Lower lobe of right lung (tissue), 2 donors: ENCODE results near the gene ZNF792. TPM values are rescaled to one million over a fixed set of nuclear protein-coding genes. Genes with fewer than 3 reads are reported as not detected.
"Not testable (repeated sequence)": the region's sequence is repeated elsewhere in the genome, so short reads cannot be mapped to it uniquely, and the experiment has no call there.

Source experiments
- ATAC-seq, 2 donors: fragments of 200-7000 bp; cut with Tn5 transposase; one replicate each; pipeline ENCODE4 v1.9.1; 2020 to 2022; ENCODE audit warnings: mild to moderate bottlenecking in 2 of 2, moderate library complexity in 2 of 2
- DNase-seq: peaks from one replicate; pipeline ENCODE4 v3.0.0-alpha.2; 2020
- H3K27ac ChIP-seq: fragments of 200-600 bp; one replicate; pipeline ENCODE4 v1.8.0; 2022
- H3K27me3 ChIP-seq: fragments of 200-600 bp; one replicate; pipeline ENCODE4 v1.8.0; 2022; ENCODE audit warnings: low read depth
- H3K36me3 ChIP-seq: fragments of 200-600 bp; one replicate; pipeline ENCODE4 v1.8.0; 2022; ENCODE audit warnings: mild to moderate bottlenecking
- H3K4me1 ChIP-seq: fragments of 200-600 bp; one replicate; pipeline ENCODE4 v1.8.0; 2022
- H3K4me3 ChIP-seq: fragments of 200-600 bp; one replicate; pipeline ENCODE4 v1.8.0; 2022; ENCODE audit warnings: mild to moderate bottlenecking
- H3K9me3 ChIP-seq: fragments of 200-600 bp; one replicate; pipeline ENCODE4 v1.8.0; 2022
- CTCF ChIP-seq: fragments of 200-600 bp; IDR thresholded peaks from one replicate; pipeline ENCODE4 v1.8.0; 2022; ENCODE audit warnings: antibody characterized with exemption, mild to moderate bottlenecking
- intact Hi-C: fragments of 100-400 bp; cut with DNase I; formaldehyde crosslinking; loops from one replicate; pipeline ENCODE4 v1.11.0; 2022
- total RNA-seq: library from RNA; stranded (reverse); fragmentation: NEBNext Ultra II Directional; extraction: Animal tissue kit (Norgen Biotek cat#: 25700); gene quantifications from one replicate; pipeline ENCODE4 v1.2.1, GENCODE V29; 2021
- donor health status: DM: no; HTN: yes; CAD: no; lungs with severe emphysema.

Gene ZNF792
- total RNA-seq, 1 donor from 2014 or later, result 12.1 TPM

GRCh38 chr19:35009424-35010415 lies 45.7 kb upstream of the ZNF792 start:
- ATAC-seq (no peak), DNase-seq (no peak)
- no peak overlapping the region for H3K4me3 ChIP-seq
- peak overlapping the region; percentile 67 for H3K27ac ChIP-seq
- TF ChIP-seq CTCF, result no peak
- no peaks in the 10 kb centered on the region for H3K9me3 ChIP-seq
- intact Hi-C loops, result loop anchor here (5.0 kb wide), 1 partner anchor 37 kb away; no protein-coding TSS in a partner anchor
- no peaks in the 10 kb centered on the region for H3K27me3 ChIP-seq
- H3K4me1 ChIP-seq, result peaks cover 80% of the 10 kb centered on the region
- H3K36me3 ChIP-seq, result peaks cover 52% of the 10 kb centered on the region

- TF ChIP-seq CTCF, result no peak
- Histone ChIP-seq H3K27ac (peak overlapping the region; percentile 79), H3K4me1 (peaks cover 80% of the 10 kb centered on the region), H3K9me3 (no peaks in the 10 kb centered on the region), H3K36me3 (peaks cover 44% of the 10 kb centered on the region), H3K4me3 (no peak overlapping the region), H3K27me3 (no peaks in the 10 kb centered on the region)
- intact Hi-C loops, result no loop called here
- DNase-seq (no peak), ATAC-seq (no peak)
Measured at GRCh38 chr19:35008891-35009341, 44.9 kb upstream of the ZNF792 start.

- peaks cover 81% of the 10 kb centered on the region for H3K4me1 ChIP-seq
- H3K9me3 ChIP-seq, DNase-seq, H3K27me3 ChIP-seq, intact Hi-C loops, ATAC-seq, H3K4me3 ChIP-seq: not testable (repeated sequence)
- peaks cover 42% of the 10 kb centered on the region for H3K36me3 ChIP-seq
- H3K27ac ChIP-seq, result peak overlapping the region; percentile 79
Measured at GRCh38 chr19:35007427-35007826, 43.4 kb upstream of the ZNF792 start.

GRCh38 chr19:35006999-35007365 lies 43.0 kb upstream of the ZNF792 start:
- Histone ChIP-seq H3K36me3 (peaks cover 38% of the 10 kb centered on the region), H3K27me3 (no peaks in the 10 kb centered on the region), H3K27ac (peak overlapping the region; percentile 79), H3K4me1 (peaks cover 81% of the 10 kb centered on the region), H3K4me3 (no peak overlapping the region), H3K9me3 (no peaks in the 10 kb centered on the region)
- intact Hi-C loops, result no loop called here
- ATAC-seq (no peak), DNase-seq (no peak)
- TF ChIP-seq CTCF, result no peak

- peak; percentile 76 for DNase-seq
- peak overlapping the region; percentile 79 for H3K27ac ChIP-seq
- H3K4me1 ChIP-seq, result peaks cover 84% of the 10 kb centered on the region
- H3K36me3 ChIP-seq, result peaks cover 33% of the 10 kb centered on the region
- intact Hi-C loops, result no loop called here
- H3K27me3 ChIP-seq, result no peaks in the 10 kb centered on the region
- no peak for TF ChIP-seq CTCF
- H3K4me3 ChIP-seq, result no peak overlapping the region
- H3K9me3 ChIP-seq, result no peaks in the 10 kb centered on the region
- ATAC-seq, result peak; percentile 88 to 91
Measured at GRCh38 chr19:35006342-35006998, 42.4 kb upstream of the ZNF792 start.

GRCh38 chr19:35006007-35006341 lies 41.9 kb upstream of the ZNF792 start:
- H3K27me3 ChIP-seq, intact Hi-C loops, H3K9me3 ChIP-seq, ATAC-seq, H3K4me3 ChIP-seq: not testable (repeated sequence)
- Histone ChIP-seq H3K27ac (peak overlapping the region; percentile 79), H3K36me3 (peaks cover 28% of the 10 kb centered on the region), H3K4me1 (peaks cover 84% of the 10 kb centered on the region)
- peak; percentile 14 for DNase-seq
